ENCODE measurements around the gene AZGP1.
"Not testable (repeated sequence)": the region's sequence is repeated elsewhere in the genome, so short reads cannot be mapped to it uniquely, and the experiment has no call there.

The AZGP1 gene

DNA sequence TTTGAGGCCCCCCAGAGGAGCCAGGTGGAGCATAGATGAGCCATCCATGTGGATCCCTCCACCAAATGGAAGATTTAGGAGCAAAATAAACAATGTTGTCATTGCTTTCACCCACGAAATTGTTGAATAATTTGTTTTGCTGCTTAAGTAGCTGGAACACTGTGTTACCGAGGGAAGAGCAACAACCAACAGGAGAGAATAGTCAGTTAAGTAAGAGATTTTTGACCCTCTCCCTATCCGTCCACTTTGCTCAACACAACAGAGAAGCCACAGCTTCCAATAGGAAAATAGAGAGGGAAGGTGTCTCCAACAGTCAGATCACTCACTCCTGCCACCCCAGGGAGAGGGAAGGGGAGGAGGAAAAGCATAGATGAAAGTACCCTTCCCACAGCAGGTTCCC lies 35.7 kb upstream of the AZGP1 start:
- Histone ChIP-seq H2AFZ (ENCODE audit: low read length) (no peak overlapping the region), H3K9me3 (replicated peaks; ENCODE audit: insufficient read depth, low read length) (no peaks in the 10 kb centered on the region), H3K36me3 (replicated peaks; ENCODE audit: insufficient read depth, low read length) (no peaks in the 10 kb centered on the region), H3K9me2 (replicated peaks; ENCODE audit: insufficient read depth, low read length) (no peaks in the 10 kb centered on the region), H3K79me2 (ENCODE audit: low read length) (peaks cover 11% of the 10 kb centered on the region), H3K4me2 (ENCODE audit: low read depth, low read length) (no peak overlapping the region), H3K27me3 (replicated peaks; ENCODE audit: insufficient read depth, low read length) (0 out of 2 replicates have a peak, but pooled peaks cover 6% of the 10 kb centered on the region), H3K4me3 (ENCODE audit: low read length) (no peak overlapping the region), H3K4me1 (ENCODE audit: low read length) (peaks cover 2% of the 10 kb centered on the region; the same call in 1 of the 2 replicates), H3K27ac (ENCODE audit: low read length) (no peak overlapping the region), H4K20me1 (ENCODE audit: insufficient read depth, low read length) (no peaks in the 10 kb centered on the region), H3K9ac (ENCODE audit: low read length) (no peak overlapping the region), H3F3A (ENCODE audit: insufficient read depth, low read length) (no peaks in the 10 kb centered on the region)
- DNase-seq, result no peak
- TF ChIP-seq EZH2 (optimal IDR thresholded peaks at IDR 0.05; ENCODE audit: low read depth, low read length) (no peak), EZH2phosphoT487 (IDR thresholded peaks at IDR 0.05; ENCODE audit: low read length) (no peak)
- TF ChIP-seq, protein P1, sequence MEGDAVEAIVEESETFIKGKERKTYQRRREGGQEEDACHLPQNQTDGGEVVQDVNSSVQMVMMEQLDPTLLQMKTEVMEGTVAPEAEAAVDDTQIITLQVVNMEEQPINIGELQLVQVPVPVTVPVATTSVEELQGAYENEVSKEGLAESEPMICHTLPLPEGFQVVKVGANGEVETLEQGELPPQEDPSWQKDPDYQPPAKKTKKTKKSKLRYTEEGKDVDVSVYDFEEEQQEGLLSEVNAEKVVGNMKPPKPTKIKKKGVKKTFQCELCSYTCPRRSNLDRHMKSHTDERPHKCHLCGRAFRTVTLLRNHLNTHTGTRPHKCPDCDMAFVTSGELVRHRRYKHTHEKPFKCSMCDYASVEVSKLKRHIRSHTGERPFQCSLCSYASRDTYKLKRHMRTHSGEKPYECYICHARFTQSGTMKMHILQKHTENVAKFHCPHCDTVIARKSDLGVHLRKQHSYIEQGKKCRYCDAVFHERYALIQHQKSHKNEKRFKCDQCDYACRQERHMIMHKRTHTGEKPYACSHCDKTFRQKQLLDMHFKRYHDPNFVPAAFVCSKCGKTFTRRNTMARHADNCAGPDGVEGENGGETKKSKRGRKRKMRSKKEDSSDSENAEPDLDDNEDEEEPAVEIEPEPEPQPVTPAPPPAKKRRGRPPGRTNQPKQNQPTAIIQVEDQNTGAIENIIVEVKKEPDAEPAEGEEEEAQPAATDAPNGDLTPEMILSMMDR (IDR thresholded peaks at IDR 0.05; ENCODE audit: low read length), result no peak

DNA sequence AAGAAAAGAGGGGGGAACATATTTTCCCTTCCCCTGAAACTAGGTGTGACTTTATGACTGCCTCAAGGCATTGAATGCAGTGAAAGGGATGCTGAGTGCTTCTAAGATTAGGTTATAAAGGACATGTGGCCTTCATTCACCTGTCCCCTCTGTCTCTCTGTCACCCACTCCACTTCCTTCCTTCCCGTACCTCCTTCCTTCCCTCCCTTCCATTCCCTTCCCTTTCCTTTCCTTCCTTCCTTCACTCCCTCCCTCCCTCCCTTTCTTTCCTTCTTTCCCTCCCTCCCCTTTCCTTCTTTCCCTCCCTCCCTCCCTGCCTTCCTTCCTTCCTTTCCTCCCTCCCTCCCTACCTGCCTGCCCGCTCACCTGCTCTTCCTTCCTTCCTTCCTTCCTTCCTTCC lies 35.1 kb upstream of the AZGP1 start:
- Histone ChIP-seq H4K20me1 (ENCODE audit: insufficient read depth, low read length) (no peaks in the 10 kb centered on the region), H3K9me2 (replicated peaks; ENCODE audit: insufficient read depth, low read length) (no peaks in the 10 kb centered on the region)
- TF ChIP-seq EZH2 (optimal IDR thresholded peaks at IDR 0.05; ENCODE audit: low read depth, low read length) (no peak), EZH2phosphoT487 (IDR thresholded peaks at IDR 0.05; ENCODE audit: low read length) (no peak)
- TF ChIP-seq, protein P1 (IDR thresholded peaks at IDR 0.05; ENCODE audit: low read length), result no peak

DNA sequence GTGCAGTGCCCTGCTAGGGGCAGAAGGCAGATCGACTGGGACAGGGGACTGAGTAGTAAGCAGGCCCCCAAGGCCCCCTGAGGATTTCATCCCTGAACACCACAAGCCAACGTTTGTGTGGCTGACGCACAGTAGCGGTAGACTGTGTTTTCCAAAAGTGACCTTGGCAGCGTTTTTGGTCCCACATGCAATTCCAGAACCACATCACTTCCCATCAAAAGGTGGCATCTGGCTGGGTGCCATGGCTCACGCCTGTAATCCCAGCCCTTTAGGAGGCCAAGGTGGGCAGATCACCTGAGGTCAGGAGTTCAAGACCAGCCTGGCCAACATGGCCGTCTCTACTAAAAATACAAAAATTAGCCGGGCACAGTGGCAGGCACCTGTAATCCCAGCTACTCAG lies 34.1 kb upstream of the AZGP1 start:
- H3K9ac ChIP-seq (ENCODE audit: low read length); H3K4me2 ChIP-seq (ENCODE audit: low read depth, low read length); H3F3A ChIP-seq (ENCODE audit: insufficient read depth, low read length); H3K36me3 ChIP-seq (replicated peaks; ENCODE audit: insufficient read depth, low read length); H3K79me2 ChIP-seq (ENCODE audit: low read length); H3K4me3 ChIP-seq (ENCODE audit: low read length); H4K20me1 ChIP-seq (ENCODE audit: insufficient read depth, low read length); DNase-seq; H3K9me2 ChIP-seq (replicated peaks; ENCODE audit: insufficient read depth, low read length); H3K9me3 ChIP-seq (replicated peaks; ENCODE audit: insufficient read depth, low read length); H3K27me3 ChIP-seq (replicated peaks; ENCODE audit: insufficient read depth, low read length); H3K4me1 ChIP-seq (ENCODE audit: low read length); H2AFZ ChIP-seq (ENCODE audit: low read length); H3K27ac ChIP-seq (ENCODE audit: low read length): not testable (repeated sequence)

More for the DNA sequence above, 35.1 kb upstream of the AZGP1 start:
- no peak overlapping the region for H2AFZ ChIP-seq (ENCODE audit: low read length)
- no peak overlapping the region for H3K4me2 ChIP-seq (ENCODE audit: low read depth, low read length)
- H3K27ac ChIP-seq (ENCODE audit: low read length), result no peak overlapping the region
- DNase-seq, result no peak
- peaks cover 5% of the 10 kb centered on the region for H3K79me2 ChIP-seq (ENCODE audit: low read length)
- H3K27me3 ChIP-seq (replicated peaks; ENCODE audit: insufficient read depth, low read length), result 0 out of 2 replicates have a peak, but pooled peaks cover 6% of the 10 kb centered on the region
- no peaks in the 10 kb centered on the region for H3K36me3 ChIP-seq (replicated peaks; ENCODE audit: insufficient read depth, low read length)
- no peak overlapping the region for H3K4me3 ChIP-seq (ENCODE audit: low read length)
- H3K9ac ChIP-seq (ENCODE audit: low read length), result no peak overlapping the region
- no peaks in the 10 kb centered on the region for H3K4me1 ChIP-seq (ENCODE audit: low read length)
- H3F3A ChIP-seq (ENCODE audit: insufficient read depth, low read length), result no peaks in the 10 kb centered on the region
- H3K9me3 ChIP-seq (replicated peaks; ENCODE audit: insufficient read depth, low read length), result no peaks in the 10 kb centered on the region

DNA sequence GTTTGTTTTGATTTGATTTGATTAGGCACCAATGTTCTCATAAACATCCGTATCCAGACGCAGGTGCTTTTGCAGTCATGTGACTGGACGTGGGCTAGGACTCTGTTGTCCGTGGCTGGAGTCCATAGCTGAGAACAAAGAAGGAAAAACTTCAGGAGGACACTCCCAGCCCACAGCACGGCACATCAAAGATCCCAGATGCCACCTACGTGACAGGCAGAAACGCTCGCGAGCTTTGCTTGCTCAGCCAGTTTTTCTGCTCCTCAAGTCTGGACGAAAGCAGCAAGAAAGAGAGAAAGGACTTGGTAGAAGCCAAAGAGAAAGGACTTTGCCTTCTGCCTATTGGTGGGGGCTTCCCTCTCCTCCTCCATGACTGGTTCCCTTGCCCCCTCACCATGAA lies 32.7 kb upstream of the AZGP1 start:
- Histone ChIP-seq H3K4me2 (ENCODE audit: low read depth, low read length) (no peak overlapping the region), H3K27me3 (replicated peaks; ENCODE audit: insufficient read depth, low read length) (0 out of 2 replicates have a peak, but pooled peaks cover 10% of the 10 kb centered on the region), H3F3A (ENCODE audit: insufficient read depth, low read length) (no peaks in the 10 kb centered on the region), H3K9ac (ENCODE audit: low read length) (no peak overlapping the region), H3K9me2 (replicated peaks; ENCODE audit: insufficient read depth, low read length) (no peaks in the 10 kb centered on the region), H2AFZ (ENCODE audit: low read length) (no peak overlapping the region), H3K36me3 (replicated peaks; ENCODE audit: insufficient read depth, low read length) (no peaks in the 10 kb centered on the region), H3K4me1 (ENCODE audit: low read length) (no peaks in the 10 kb centered on the region), H3K9me3 (replicated peaks; ENCODE audit: insufficient read depth, low read length) (no peaks in the 10 kb centered on the region), H4K20me1 (ENCODE audit: insufficient read depth, low read length) (no peaks in the 10 kb centered on the region), H3K79me2 (ENCODE audit: low read length) (no peaks in the 10 kb centered on the region), H3K4me3 (ENCODE audit: low read length) (no peak overlapping the region), H3K27ac (ENCODE audit: low read length) (no peak overlapping the region)
- TF ChIP-seq EZH2 (optimal IDR thresholded peaks at IDR 0.05; ENCODE audit: low read depth, low read length) (no peak), EZH2phosphoT487 (IDR thresholded peaks at IDR 0.05; ENCODE audit: low read length) (no peak)
- TF ChIP-seq, protein P1 (IDR thresholded peaks at IDR 0.05; ENCODE audit: low read length), result no peak
- DNase-seq, result no peak

Measured in MM.1S (cell line).